Liver (tissue), 9 donors: ENCODE measurements around the gene GRIK2. TPM values are rescaled to one million over a fixed set of nuclear protein-coding genes. Genes with fewer than 3 reads are reported as not detected.

Experiments used
- DNase-seq: peaks from one replicate; pipeline ENCODE4 v3.0.0-alpha.2; 2017; ENCODE audit warnings: low spot score
- H3K27ac ChIP-seq, 2 donors: one replicate each; pipeline ENCODE4 v1.7.0; 2013; ENCODE audit warnings: inconsistent platforms in 2 of 2, low read length in 2 of 2, control low read depth in 1 of 2, low read depth in 1 of 2, mild to moderate bottlenecking in 1 of 2
- H3K27me3 ChIP-seq, 4 donors: one replicate each; pipeline versions ENCODE4 v1.6.1 to v1.7.0; 2013; ENCODE audit warnings: low read length in 3 of 4, inconsistent platforms in 1 of 4, mild to moderate bottlenecking in 1 of 4, moderate library complexity in 1 of 4; ENCODE audit not compliant: control insufficient read depth in 4 of 4, insufficient read depth in 4 of 4
- H3K36me3 ChIP-seq, 4 donors: one replicate each; pipeline versions ENCODE4 v1.6.1 to v1.7.0; 2013; ENCODE audit warnings: low read length in 3 of 4, mild to moderate bottlenecking in 3 of 4, low read depth in 1 of 4, moderate library complexity in 1 of 4; ENCODE audit not compliant: control insufficient read depth in 4 of 4, insufficient read depth in 3 of 4
- H3K4me1 ChIP-seq, 4 donors: one replicate each; pipeline versions ENCODE4 v1.6.1 to v1.7.0; 2013; ENCODE audit warnings: low read length in 3 of 4, mild to moderate bottlenecking in 3 of 4, moderate library complexity in 1 of 4; ENCODE audit not compliant: control insufficient read depth in 4 of 4, insufficient read depth in 4 of 4
- H3K4me3 ChIP-seq, 3 donors: one replicate each; pipeline versions ENCODE4 v1.6.1 to v1.7.0; 2013; ENCODE audit warnings: low read length in 3 of 3, control low read depth in 1 of 3, low read depth in 1 of 3, mild to moderate bottlenecking in 1 of 3
- H3K9ac ChIP-seq, 2 donors: one replicate each; pipeline ENCODE4 v1.7.0; 2013; ENCODE audit warnings: low read length in 2 of 2, mild to moderate bottlenecking in 2 of 2, moderate library complexity in 2 of 2, control low read depth in 1 of 2, low read depth in 1 of 2
- H3K9me3 ChIP-seq, 4 donors: one replicate each; pipeline versions ENCODE4 v1.6.1 to v1.7.0; 2013; ENCODE audit warnings: low read length in 3 of 4; ENCODE audit not compliant: control insufficient read depth in 4 of 4
- EGR1 ChIP-seq, 2 donors: IDR thresholded peaks; 2 replicates each; pipeline ENCODE4 v1.6.1; 2016 to 2018; ENCODE audit warnings: antibody characterized with exemption in 2 of 2, low read depth in 2 of 2
- FOXA1 ChIP-seq: IDR thresholded peaks from 2 replicates; pipeline ENCODE4 v1.6.1; 2016; ENCODE audit warnings: antibody characterized with exemption
- FOXA2 ChIP-seq: IDR thresholded peaks from 2 replicates; pipeline ENCODE4 v1.6.1; 2016; ENCODE audit warnings: antibody characterized with exemption
- HNF4A ChIP-seq, 2 donors: conservative IDR thresholded peaks; 2 replicates each; pipeline ENCODE4 v1.6.1; 2016; ENCODE audit warnings: antibody characterized with exemption in 2 of 2, mild to moderate bottlenecking in 2 of 2
- RAD21 ChIP-seq, 2 donors: IDR thresholded peaks; 2 replicates each; pipeline ENCODE4 v1.6.1; 2016; ENCODE audit warnings: antibody characterized with exemption in 2 of 2, mild to moderate bottlenecking in 2 of 2
- SP1 ChIP-seq: IDR thresholded peaks from 2 replicates; pipeline ENCODE4 v1.6.1; 2018; ENCODE audit warnings: antibody characterized with exemption, mild to moderate bottlenecking
- TAF1 ChIP-seq: conservative IDR thresholded peaks from 2 replicates; pipeline ENCODE4 v1.6.1; 2016; ENCODE audit warnings: antibody characterized with exemption, mild to moderate bottlenecking
- ZBTB33 ChIP-seq: IDR thresholded peaks from 2 replicates; pipeline ENCODE4 v1.6.1; 2016; ENCODE audit warnings: antibody characterized with exemption
- WGBS: extraction: QIAGEN DNeasy Blood & Tissue Kit; methylation state at CpG from one replicate; pipeline ENCODE4 v1.1.7; 2013; 5-methylcytosine and 5-hydroxymethylcytosine counted together
- polyA plus RNA-seq, 2 donors: library from polyadenylated mRNA; stranded (reverse) in 1 of 2; unstranded in 1 of 2; fragments of 200-250 nt in 1 of 2; fragments of >200 nt in 1 of 2; fragmentation: Nextera tagmentation in 1 of 2; extraction: Ambion mirVana in 1 of 2; gene quantifications; one replicate each; pipeline versions ENCODE4 v1.2.1 to v1.2.3, GENCODE V29; 2013 to 2015
- total RNA-seq, 2 donors: library from RNA; depleted of rRNA; stranded (reverse); fragments of >200 nt; gene quantifications; one replicate each; pipeline ENCODE4 v1.2.3, GENCODE V29; 2014
- TF ChIP-seq, protein P1 (sequence below): IDR thresholded peaks from 2 replicates; pipeline ENCODE4 v1.6.1; 2016; ENCODE audit warnings: antibody characterized with exemption, mild to moderate bottlenecking
- TF ChIP-seq, protein P2 (sequence below): IDR thresholded peaks from 2 replicates; pipeline ENCODE4 v1.6.1; 2016; ENCODE audit warnings: antibody characterized with exemption
- donor health status: healthy.
- donor health status: healthy.
- donor health status: healthy.
- donor health status: healthy.
- donor health status: healthy.

GRIK2 gene
- total and polyA plus RNA-seq, 4 donors = 0.02 to 0.17 (median 0.05) TPM

GRCh38 chr6:101398716-101399615 is 5.5 kb downstream of the GRIK2 start:
- peaks cover 3 to 14% (median 8%) of the 10 kb centered on the region in 4 donors for H3K27me3 ChIP-seq
- H3K36me3 ChIP-seq = no peaks in the 10 kb centered on the region
- no peak overlapping the region for H3K4me3 ChIP-seq
- H3K9ac ChIP-seq = no peak overlapping the region
- DNase-seq = no peak
- no peak for TF ChIP-seq RAD21 (IDR thresholded peaks at IDR 0.05)
- no peak for TF ChIP-seq SP1
- no peak for TF ChIP-seq FOXA2
- no peak for TF ChIP-seq HNF4A (conservative IDR thresholded peaks at IDR 0.05)
- no peak for TF ChIP-seq FOXA1
- no peak for TF ChIP-seq TAF1
- TF ChIP-seq EGR1 (IDR thresholded peaks at IDR 0.05; ENCODE audit: low read depth in 2 of 2) = no peak
- TF ChIP-seq, protein P1, sequence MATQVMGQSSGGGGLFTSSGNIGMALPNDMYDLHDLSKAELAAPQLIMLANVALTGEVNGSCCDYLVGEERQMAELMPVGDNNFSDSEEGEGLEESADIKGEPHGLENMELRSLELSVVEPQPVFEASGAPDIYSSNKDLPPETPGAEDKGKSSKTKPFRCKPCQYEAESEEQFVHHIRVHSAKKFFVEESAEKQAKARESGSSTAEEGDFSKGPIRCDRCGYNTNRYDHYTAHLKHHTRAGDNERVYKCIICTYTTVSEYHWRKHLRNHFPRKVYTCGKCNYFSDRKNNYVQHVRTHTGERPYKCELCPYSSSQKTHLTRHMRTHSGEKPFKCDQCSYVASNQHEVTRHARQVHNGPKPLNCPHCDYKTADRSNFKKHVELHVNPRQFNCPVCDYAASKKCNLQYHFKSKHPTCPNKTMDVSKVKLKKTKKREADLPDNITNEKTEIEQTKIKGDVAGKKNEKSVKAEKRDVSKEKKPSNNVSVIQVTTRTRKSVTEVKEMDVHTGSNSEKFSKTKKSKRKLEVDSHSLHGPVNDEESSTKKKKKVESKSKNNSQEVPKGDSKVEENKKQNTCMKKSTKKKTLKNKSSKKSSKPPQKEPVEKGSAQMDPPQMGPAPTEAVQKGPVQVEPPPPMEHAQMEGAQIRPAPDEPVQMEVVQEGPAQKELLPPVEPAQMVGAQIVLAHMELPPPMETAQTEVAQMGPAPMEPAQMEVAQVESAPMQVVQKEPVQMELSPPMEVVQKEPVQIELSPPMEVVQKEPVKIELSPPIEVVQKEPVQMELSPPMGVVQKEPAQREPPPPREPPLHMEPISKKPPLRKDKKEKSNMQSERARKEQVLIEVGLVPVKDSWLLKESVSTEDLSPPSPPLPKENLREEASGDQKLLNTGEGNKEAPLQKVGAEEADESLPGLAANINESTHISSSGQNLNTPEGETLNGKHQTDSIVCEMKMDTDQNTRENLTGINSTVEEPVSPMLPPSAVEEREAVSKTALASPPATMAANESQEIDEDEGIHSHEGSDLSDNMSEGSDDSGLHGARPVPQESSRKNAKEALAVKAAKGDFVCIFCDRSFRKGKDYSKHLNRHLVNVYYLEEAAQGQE = no peak
- no peak overlapping the region for H3K27ac ChIP-seq
- peaks cover 0 to 3% (median under 1%) of the 10 kb centered on the region in 4 donors for H3K9me3 ChIP-seq
- peaks cover 0 to 4% (median 0%) of the 10 kb centered on the region in 4 donors for H3K4me1 ChIP-seq
- 6% methylated on average over 43 of the region's 43 CpGs for WGBS

DNA sequence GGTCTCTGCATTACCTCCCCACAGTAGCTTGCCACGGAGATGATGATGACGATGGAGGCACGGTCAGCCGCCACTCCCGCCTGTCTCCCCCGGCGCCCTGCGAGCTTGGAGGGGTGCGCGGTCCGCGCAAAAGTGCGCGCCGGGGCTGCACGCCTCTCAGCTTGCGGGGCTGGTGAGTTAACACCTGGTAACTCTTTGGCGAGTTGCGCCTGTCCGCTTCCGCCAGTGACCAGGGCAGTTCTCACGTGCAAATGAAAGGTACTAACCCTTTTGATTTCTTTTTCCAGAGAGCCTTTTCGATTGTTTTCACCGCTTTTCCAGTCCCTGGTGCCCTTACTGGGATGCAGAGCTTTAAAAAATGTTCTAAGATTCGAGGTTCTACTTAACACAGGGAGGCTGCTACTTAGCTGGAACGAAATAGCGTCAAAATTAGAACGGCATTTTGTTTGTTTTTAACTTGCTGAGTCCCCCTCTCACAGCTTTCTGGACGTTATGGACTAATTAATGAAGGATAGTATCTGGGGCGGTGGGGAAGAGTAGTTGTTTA is 6.2 kb downstream of the GRIK2 start:
- Histone ChIP-seq H3K27ac (no peak overlapping the region), H3K9me3 (peaks cover 0 to 3% (median under 1%) of the 10 kb centered on the region in 4 donors), H3K36me3 (no peaks in the 10 kb centered on the region), H3K4me1 (peaks cover 0 to 4% (median 0%) of the 10 kb centered on the region in 4 donors), H3K4me3 (no peak overlapping the region), H3K9ac (no peak overlapping the region), H3K27me3 (peaks cover 3 to 15% (median 9%) of the 10 kb centered on the region in 4 donors)
- WGBS = 7% methylated on average over 30 of the region's 30 CpGs
- no peak for TF ChIP-seq FOXA2
- TF ChIP-seq ZBTB33 = no peak
- TF ChIP-seq, protein P2, sequence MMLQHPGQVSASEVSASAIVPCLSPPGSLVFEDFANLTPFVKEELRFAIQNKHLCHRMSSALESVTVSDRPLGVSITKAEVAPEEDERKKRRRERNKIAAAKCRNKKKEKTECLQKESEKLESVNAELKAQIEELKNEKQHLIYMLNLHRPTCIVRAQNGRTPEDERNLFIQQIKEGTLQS = no peak
- no peak for DNase-seq
